K562 (cell line): ENCODE data around the gene LINC00305.

Source experiments
- PATZ1 ChIP-seq: fragments of 250-450 bp; sonication (Bioruptor Pico); IDR thresholded peaks from 2 replicates; pipeline ENCODE4 v1.5.0; 2020; ENCODE audit warnings: mild to moderate bottlenecking, borderline replicate concordance
- ZNF384 ChIP-seq: IDR thresholded peaks from 2 replicates; pipeline ENCODE4 v1.6.1; 2012; ENCODE audit warnings: low read depth, low read length, improper control_type of control experiment
- TF ChIP-seq, protein P1 (sequence below): sonication (generic); formaldehyde crosslinking; IDR thresholded peaks from 2 replicates; pipeline ENCODE4 v1.8.0; 2023; ENCODE audit warnings: mild to moderate bottlenecking, missing genetic modification reagents

DNA sequence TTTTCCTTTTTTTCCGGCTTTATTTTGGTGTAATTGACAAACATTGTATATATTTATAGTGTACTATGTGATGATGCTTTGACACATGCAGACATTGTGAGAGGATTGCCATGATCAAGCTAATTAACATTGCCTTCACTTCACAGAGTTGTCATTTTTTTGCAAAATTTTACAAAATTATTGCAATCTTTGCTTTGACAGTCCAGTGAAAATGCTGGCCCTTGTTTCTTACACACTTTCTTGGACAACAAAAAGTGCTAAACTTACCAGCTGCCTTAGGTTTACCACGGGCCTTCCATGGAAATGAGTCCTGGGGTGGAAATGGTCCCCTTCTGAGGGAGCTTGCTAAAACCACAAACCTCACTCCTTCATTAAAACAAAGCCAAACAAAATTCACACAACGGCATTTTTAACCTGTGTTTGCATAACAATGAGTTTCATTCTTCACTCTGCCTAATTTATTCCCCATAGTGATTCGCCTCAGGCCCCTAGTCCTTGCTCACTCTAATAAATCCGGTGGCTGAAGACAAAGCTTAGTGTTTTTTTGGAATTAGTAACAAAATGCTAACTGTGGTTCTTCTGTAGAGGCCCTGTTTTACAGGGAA is 32.2 kb downstream of the LINC00305 start:
- TF ChIP-seq PATZ1 (no peak), ZNF384 (no peak)
- TF ChIP-seq, protein P1, sequence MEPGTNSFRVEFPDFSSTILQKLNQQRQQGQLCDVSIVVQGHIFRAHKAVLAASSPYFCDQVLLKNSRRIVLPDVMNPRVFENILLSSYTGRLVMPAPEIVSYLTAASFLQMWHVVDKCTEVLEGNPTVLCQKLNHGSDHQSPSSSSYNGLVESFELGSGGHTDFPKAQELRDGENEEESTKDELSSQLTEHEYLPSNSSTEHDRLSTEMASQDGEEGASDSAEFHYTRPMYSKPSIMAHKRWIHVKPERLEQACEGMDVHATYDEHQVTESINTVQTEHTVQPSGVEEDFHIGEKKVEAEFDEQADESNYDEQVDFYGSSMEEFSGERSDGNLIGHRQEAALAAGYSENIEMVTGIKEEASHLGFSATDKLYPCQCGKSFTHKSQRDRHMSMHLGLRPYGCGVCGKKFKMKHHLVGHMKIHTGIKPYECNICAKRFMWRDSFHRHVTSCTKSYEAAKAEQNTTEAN: no peak
